Large intestine (tissue), 3 donors: ENCODE results near the gene FAM193A. TPM values are rescaled to one million over a fixed set of nuclear protein-coding genes. Genes with fewer than 3 reads are reported as not detected.
"Not testable (repeated sequence)": the region's sequence is repeated elsewhere in the genome, so short reads cannot be mapped to it uniquely, and the experiment has no call there.

ENCODE experiments used
- DNase-seq, 2 donors: peaks; one replicate each; pipeline versions ENCODE4 v3.0.0 to v3.0.0-alpha.2; 2013
- H3K27ac ChIP-seq: one replicate; pipeline ENCODE4 v1.5.1; 2013; ENCODE audit warnings: low read length
- H3K27me3 ChIP-seq: 2 replicates; pipeline ENCODE4 v1.6.1; 2013; ENCODE audit warnings: low read length; ENCODE audit not compliant: control insufficient read depth, insufficient read depth
- H3K36me3 ChIP-seq: 2 replicates; pipeline ENCODE4 v1.6.1; 2013; ENCODE audit warnings: low read length; ENCODE audit not compliant: control insufficient read depth, insufficient read depth
- H3K4me1 ChIP-seq: one replicate; pipeline ENCODE4 v1.6.1; 2013; ENCODE audit warnings: low read length; ENCODE audit not compliant: control insufficient read depth, insufficient read depth
- H3K4me3 ChIP-seq: one replicate; pipeline ENCODE4 v1.5.1; 2013; ENCODE audit warnings: low read length
- H3K9me3 ChIP-seq: one replicate; pipeline ENCODE4 v1.6.1; 2013; ENCODE audit warnings: mild to moderate bottlenecking, low read depth, low read length, moderate library complexity; ENCODE audit not compliant: control insufficient read depth
- WGBS: methylation state at CpG from one replicate; pipeline ENCODE4 v1.1.5; 2013; ENCODE audit warnings: low lambda C conversion rate; ENCODE audit not compliant: insufficient coverage; 5-methylcytosine and 5-hydroxymethylcytosine counted together
- polyA plus RNA-seq: library from polyadenylated mRNA; unstranded; fragments of 120-200 nt; gene quantifications from one replicate; pipeline ENCODE4 v1.2.1, GENCODE V29; 2013

Gene FAM193A
- polyA plus RNA-seq, 1 donor, result 20.4 TPM

DNA sequence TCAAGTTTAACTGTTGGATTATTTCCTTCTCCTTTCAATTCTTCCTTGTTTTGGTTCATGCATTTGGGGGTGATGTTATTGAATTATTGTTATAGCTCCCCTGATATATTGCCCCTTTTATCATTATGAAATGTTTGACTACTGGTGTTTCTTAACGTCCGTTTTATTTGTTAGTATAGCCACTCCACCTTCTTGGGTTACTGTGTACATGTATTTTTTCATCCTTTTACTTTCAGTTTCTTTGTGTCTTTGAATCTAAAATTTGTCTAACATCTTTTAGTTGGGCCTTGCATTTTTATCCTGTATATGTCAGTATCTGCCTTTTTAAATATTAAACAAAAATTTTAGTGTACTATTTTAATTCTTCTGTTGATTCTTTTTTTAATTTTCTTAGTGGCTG is 131.0 kb downstream of the FAM193A start:
- Histone ChIP-seq H3K9me3 (no peaks in the 10 kb centered on the region), H3K27ac (no peak overlapping the region), H3K4me1 (no peaks in the 10 kb centered on the region), H3K27me3 (no peaks in the 10 kb centered on the region), H3K4me3 (no peak overlapping the region), H3K36me3 (peaks cover 48% of the 10 kb centered on the region)
- no peak for DNase-seq
- 10% methylated on average over 2 of the region's 2 CpGs for WGBS

DNA sequence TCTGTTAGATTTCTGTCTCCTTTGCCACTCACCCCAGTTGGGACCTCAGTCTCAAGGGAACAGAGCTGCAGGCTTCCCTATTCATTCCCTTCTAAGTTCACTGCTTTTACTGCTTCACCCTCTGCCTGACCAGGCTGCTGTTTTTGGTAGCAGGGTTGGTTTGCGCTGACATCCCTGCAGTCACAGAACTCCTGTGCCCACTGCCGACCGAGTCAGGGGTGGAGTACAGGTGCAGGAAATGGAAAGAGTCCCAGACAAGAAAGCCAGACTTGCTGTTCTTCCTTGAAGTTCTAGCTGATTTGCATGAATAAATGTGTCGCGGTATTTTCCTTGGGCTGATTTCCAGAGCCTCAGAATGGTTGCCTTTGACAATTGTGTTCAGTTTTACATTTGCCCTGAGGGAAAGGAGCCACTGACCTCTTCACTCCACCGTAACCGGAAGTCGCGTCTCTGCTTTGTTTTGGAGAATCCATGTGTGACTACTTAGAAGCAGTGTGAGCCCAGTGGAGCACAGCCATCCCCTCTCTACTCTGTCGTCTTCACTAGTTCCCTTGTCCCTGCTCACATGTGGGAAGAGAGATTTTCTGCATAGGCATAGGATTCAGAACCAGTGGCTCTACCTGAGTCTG is 134.9 kb downstream of the FAM193A start:
- Histone ChIP-seq H3K27me3 (no peaks in the 10 kb centered on the region), H3K4me1 (no peaks in the 10 kb centered on the region), H3K4me3 (no peak overlapping the region), H3K9me3 (no peaks in the 10 kb centered on the region), H3K27ac (no peak overlapping the region), H3K36me3 (peaks cover 52% of the 10 kb centered on the region)
- no peak for DNase-seq
- WGBS, result no CpG with 5 or more reads among the region's 10 CpGs

DNA sequence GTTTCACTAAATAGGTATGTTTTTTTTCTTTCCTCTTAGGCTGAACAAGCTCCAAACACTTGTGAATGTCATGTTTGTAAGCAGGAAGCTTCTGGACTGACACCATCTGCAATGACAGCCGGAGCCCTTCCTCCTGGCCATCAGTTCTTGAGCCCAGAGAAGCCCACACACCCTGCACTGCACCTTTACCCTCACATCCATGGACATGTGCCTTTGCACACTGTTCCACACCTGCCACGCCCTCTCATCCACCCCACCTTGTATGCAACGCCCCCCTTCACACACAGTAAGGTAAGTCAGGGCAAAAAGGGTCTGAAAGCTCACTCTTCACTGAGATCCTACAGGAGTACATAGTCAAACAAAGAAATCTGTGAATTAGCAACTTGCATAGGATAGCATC is 135.6 kb downstream of the FAM193A start:
- Histone ChIP-seq H3K36me3 (peaks cover 52% of the 10 kb centered on the region), H3K9me3 (no peaks in the 10 kb centered on the region), H3K4me3 (no peak overlapping the region), H3K27me3 (no peaks in the 10 kb centered on the region), H3K4me1 (no peaks in the 10 kb centered on the region), H3K27ac (no peak overlapping the region)
- WGBS, result no CpG with 5 or more reads among the region's 3 CpGs
- no peak for DNase-seq

DNA sequence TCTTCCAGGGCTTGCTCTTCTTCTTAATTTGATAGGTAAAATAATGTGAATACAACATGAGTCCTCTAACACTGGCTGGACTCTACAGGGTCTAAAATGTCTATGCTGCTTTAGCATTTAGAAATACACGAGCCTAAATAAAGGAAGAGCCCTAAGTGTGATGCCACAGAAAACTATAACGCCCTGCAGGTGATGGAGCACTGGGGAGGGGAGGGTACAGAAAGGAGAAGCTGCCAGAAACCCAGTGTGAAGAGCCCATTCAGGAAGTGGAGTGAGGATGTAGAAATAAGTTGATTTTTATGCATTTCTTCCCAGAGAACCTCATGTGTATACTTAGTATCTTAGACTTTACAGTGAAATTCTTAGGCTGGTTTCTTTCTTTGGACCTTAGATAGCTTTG is 136.3 kb downstream of the FAM193A start:
- no peak for DNase-seq
- peaks cover 52% of the 10 kb centered on the region for H3K36me3 ChIP-seq
- no peaks in the 10 kb centered on the region for H3K9me3 ChIP-seq
- no CpG with 5 or more reads among the region's 2 CpGs for WGBS
- no peaks in the 10 kb centered on the region for H3K27me3 ChIP-seq
- H3K4me1 ChIP-seq, result no peaks in the 10 kb centered on the region
- no peak overlapping the region for H3K4me3 ChIP-seq
- no peak overlapping the region for H3K27ac ChIP-seq

DNA sequence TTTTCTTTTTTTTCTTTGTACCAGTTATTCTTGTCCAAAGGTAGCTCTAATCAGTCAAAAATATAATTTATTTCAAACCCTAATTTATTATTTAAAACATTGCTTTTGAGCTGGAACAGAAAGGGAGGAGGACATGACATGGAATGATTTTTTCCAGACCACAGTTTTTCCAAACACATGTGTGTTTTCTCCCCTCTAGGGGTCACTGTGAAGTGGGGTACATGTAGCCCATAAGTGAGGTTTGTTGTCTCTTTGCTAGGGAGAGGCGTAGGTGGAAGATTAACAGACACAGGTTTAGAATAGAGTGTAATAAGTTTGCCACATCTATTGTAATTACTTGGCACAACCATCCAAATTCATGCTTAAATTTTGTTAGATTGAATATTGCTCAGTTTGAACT is 136.7 kb downstream of the FAM193A start:
- Histone ChIP-seq H3K4me3 (no peak overlapping the region), H3K27ac (no peak overlapping the region), H3K27me3 (no peaks in the 10 kb centered on the region), H3K4me1 (no peaks in the 10 kb centered on the region), H3K9me3 (no peaks in the 10 kb centered on the region), H3K36me3 (peaks cover 53% of the 10 kb centered on the region)
- DNase-seq, result no peak
- WGBS, result no CpG with 5 or more reads among the region's 1 CpG

DNA sequence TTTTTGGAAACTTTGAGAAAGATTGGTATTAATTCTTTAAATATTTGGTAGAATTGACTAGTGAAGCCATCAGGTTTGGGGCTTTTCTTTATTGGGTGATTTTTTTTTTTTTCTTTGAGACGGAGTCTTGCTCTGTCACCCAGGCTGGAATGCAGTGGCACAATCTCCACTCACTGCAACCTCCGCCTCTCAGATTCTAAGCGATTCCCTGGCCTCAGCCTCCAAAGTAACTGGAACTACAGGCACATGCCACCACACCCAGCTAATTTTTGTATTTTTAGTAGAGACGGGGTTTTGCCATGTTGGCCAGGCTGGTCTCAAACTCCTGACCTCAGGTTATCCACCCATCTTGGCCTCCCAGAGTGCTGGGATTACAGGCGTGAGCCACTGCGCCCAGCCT is 143.3 kb downstream of the FAM193A start:
- H3K36me3 ChIP-seq, result peaks cover 39% of the 10 kb centered on the region
- H3K4me1 ChIP-seq, H3K27me3 ChIP-seq, DNase-seq, H3K27ac ChIP-seq, H3K4me3 ChIP-seq, H3K9me3 ChIP-seq: not testable (repeated sequence)
- WGBS, result no CpG with 5 or more reads among the region's 6 CpGs

DNA sequence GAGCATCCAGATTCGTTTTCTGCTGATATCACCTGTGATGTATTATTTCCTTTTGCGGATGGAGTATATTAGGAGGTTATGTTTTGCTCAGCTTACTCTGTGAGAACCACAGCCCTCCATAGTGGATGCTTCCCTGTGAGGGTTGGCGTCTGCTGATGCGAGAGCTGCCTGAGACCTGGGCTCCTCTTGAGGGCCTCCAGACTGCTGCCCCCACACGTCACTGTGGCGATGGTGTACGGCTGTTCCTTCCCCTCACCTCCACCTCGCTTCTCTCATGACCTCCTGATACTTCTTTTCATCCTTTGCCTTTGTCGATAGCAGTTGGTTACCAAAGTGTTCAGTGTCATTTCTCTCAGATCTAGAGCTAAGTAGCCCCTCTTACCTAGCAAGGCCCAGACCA is 148.0 kb downstream of the FAM193A start:
- Histone ChIP-seq H3K9me3 (no peaks in the 10 kb centered on the region), H3K4me1 (peaks cover 4% of the 10 kb centered on the region), H3K27ac (no peak overlapping the region), H3K27me3 (no peaks in the 10 kb centered on the region), H3K36me3 (peaks cover 62% of the 10 kb centered on the region), H3K4me3 (no peak overlapping the region)
- no CpG with 5 or more reads among the region's 9 CpGs for WGBS
- DNase-seq, result no peak

DNA sequence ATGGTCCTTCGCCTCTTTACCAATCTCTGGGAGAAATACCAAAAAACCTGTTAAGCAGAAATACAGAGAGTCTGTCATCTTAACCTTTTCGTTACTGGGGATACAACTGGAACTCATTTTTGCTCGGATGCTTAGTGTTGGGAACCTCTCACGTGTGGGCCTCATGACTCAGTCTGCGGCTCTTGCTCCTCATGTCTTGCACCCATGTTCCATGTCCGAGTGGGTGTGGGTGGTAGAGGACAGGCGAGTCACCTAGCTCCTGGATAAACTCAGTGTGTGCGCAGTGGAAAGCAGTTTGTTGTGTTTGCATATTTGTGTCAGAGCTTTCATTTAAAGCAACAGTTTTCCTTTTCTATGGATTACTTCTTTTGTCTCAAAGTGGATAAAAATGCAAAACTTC is 149.1 kb downstream of the FAM193A start:
- no peak for DNase-seq
- Histone ChIP-seq H3K27me3 (no peaks in the 10 kb centered on the region), H3K27ac (no peak overlapping the region), H3K4me1 (peaks cover 4% of the 10 kb centered on the region), H3K36me3 (peaks cover 69% of the 10 kb centered on the region), H3K9me3 (no peaks in the 10 kb centered on the region), H3K4me3 (no peak overlapping the region)
- WGBS, result no CpG with 5 or more reads among the region's 8 CpGs

DNA sequence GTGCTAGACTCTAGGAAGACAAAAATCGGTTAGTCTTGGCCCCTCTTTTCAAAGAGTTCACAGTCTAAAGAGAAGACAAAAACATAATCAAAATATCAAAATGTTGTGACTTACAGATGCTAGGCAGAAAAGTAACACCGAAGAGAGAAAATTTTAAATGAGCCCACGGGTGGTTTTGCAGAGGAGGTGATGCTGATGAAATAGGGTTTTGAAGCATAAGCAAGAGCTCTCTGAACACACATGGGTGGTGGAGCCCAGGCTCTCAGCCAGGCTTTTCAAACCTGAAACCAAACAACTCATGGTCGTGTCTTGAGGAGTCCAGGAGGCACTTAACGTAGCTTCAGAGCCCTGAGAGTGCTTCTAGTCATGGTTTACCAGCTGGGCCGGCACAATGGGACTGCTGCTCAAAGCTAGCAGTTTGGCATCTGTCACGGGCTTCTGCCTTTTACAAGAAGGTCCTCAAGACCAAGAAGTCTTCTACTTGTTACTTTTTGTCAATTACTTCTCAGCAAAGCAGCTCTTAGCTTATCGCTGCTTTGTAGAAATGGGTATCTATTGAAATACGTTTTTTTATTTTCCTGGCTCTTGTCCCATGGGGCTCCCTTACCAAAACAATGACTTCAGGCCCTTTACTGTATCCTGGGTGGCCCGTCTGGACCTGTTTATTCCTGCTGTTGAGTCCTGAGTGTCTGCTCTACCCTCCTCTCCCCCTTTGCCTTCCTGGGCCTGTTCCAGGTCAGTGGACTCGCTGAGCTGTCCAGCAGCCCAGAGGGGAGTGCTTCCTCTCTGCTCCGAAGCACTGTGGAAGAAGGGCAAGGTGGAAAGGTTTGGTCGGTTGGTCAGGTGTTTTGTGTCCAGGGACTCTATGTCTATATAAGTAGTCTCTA is 150.2 kb downstream of the FAM193A start:
- no peaks in the 10 kb centered on the region for H3K27me3 ChIP-seq
- H3K4me1 ChIP-seq, result peaks cover 4% of the 10 kb centered on the region
- 100% methylated on average over 1 of the region's 13 CpGs for WGBS
- no peak for DNase-seq
- peaks cover 74% of the 10 kb centered on the region for H3K36me3 ChIP-seq
- no peak overlapping the region for H3K4me3 ChIP-seq
- H3K27ac ChIP-seq, result no peak overlapping the region
- H3K9me3 ChIP-seq, result no peaks in the 10 kb centered on the region

DNA sequence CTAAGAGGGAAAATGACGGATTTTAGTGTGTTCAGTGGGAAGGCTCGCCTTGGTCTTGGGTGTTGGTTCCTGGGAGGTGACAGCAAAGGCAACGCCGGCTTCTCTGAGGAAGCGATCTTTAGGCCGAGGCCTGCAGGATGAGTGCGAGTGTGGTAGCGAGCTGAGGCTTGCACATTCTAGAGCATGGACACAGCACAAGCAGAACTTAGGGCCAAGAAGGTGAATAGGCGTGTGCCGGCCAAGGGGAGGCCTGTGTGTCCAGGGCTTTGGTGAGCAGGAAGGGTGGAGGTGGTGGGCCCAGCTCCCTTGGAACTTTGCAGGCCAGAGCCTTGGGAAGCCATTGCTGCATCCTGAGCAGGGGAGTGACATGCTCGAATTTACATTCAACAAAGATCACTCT is 151.8 kb downstream of the FAM193A start:
- no peaks in the 10 kb centered on the region for H3K27me3 ChIP-seq
- H3K27ac ChIP-seq, result no peak overlapping the region
- DNase-seq, result no peak
- H3K4me1 ChIP-seq, result peaks cover 4% of the 10 kb centered on the region
- H3K4me3 ChIP-seq, result no peak overlapping the region
- H3K9me3 ChIP-seq, result no peaks in the 10 kb centered on the region
- peaks cover 75% of the 10 kb centered on the region for H3K36me3 ChIP-seq
- 100% methylated on average over 2 of the region's 11 CpGs for whole genome bisulfite sequencing
